GM12878 (cell line): ENCODE results near the gene HADHA. TPM values are rescaled to one million over a fixed set of nuclear protein-coding genes. Genes with fewer than 3 reads are reported as not detected.

Source experiments
- ATAC-seq: fragments of 200-7000 bp; cut with Tn5 transposase; 3 replicates; pipeline ENCODE4 v1.9.1; 2020; ENCODE audit warnings: mild to moderate bottlenecking, moderate library complexity
- BruUV-seq: library from RNA; stranded (reverse); fragments of 400-500 nt; replicated peaks from 2 replicates; lab custom pipeline; 2021; lab: Mats Ljungman, UMichigan
- CTCF ChIA-PET: fragments of 300-600 bp; sonication (Branson Sonifier 250); formaldehyde crosslinking; extraction: SDS; loops from one replicate; lab custom pipeline; 2021; ENCODE audit warnings: inconsistent platforms; lab: Yijun Ruan, JAX
- POLR2A ChIA-PET: fragments of 350-600 bp; formaldehyde crosslinking; extraction: SDS; loops from one replicate; lab custom pipeline; 2021; ENCODE audit warnings: inconsistent platforms; lab: Charles Lee
- RAD21 ChIA-PET: fragments of 300-600 bp; sonication (Branson Sonifier 250); formaldehyde crosslinking; loops from one replicate; lab custom pipeline; 2023; ENCODE audit warnings: antibody characterized with exemption; ENCODE audit not compliant: unreplicated experiment; lab: Charles Lee
- SMC1A ChIA-PET: fragments of 300-600 bp; sonication (Branson Sonifier 250); formaldehyde crosslinking; loops from one replicate; lab custom pipeline; 2023; ENCODE audit not compliant: unreplicated experiment, uncharacterized antibody; lab: Charles Lee
- DNase-seq: peaks from one replicate; pipeline ENCODE4 v3.0.0-alpha.2; 2011; ENCODE audit warnings: low read depth, low spot score
- FAIRE-seq: peaks from 3 replicates; lab custom pipeline; 2011; peaks lifted over from hg19 to GRCh38; lab: Jason Lieb, UNC
- H2AFZ ChIP-seq: 2 replicates; pipeline ENCODE4 v1.6.0; 2011; ENCODE audit warnings: low read depth, low read length, control low read depth; ENCODE audit not compliant: control insufficient read depth
- H3K27ac ChIP-seq: 2 replicates; pipeline ENCODE4 v1.5.1; 2011; ENCODE audit warnings: control low read depth; ENCODE audit not compliant: control insufficient read depth, insufficient read depth
- H3K27me3 ChIP-seq, 2 experiments: replicated peaks in 1 of 2; 2 replicates each; pipeline versions ENCODE4 v1.6.0 to v1.6.1; 2011; ENCODE audit warnings: low read length in 1 of 2; ENCODE audit not compliant: control insufficient read depth in 2 of 2, insufficient read depth in 2 of 2
- H3K36me3 ChIP-seq, 2 experiments: 2 replicates each; pipeline ENCODE4 v1.5.1; 2011; ENCODE audit warnings: low read length in 1 of 2; ENCODE audit not compliant: control insufficient read depth in 2 of 2, insufficient read depth in 2 of 2
- H3K4me1 ChIP-seq: 2 replicates; pipeline ENCODE4 v1.6.1; 2011; ENCODE audit warnings: mild to moderate bottlenecking, low read length, moderate library complexity, mixed read lengths; ENCODE audit not compliant: control insufficient read depth, insufficient read depth
- H3K4me2 ChIP-seq: 2 replicates; pipeline ENCODE4 v1.6.0; 2011; ENCODE audit warnings: control low read depth; ENCODE audit not compliant: control insufficient read depth, insufficient read depth
- H3K4me3 ChIP-seq: fragments of 200-600 bp; sonication (generic); 2 replicates; pipeline ENCODE4 v1.5.1; 2016
- H3K79me2 ChIP-seq: 2 replicates; pipeline ENCODE4 v1.6.0; 2011; ENCODE audit warnings: low read length; ENCODE audit not compliant: control insufficient read depth, insufficient read depth
- H3K9ac ChIP-seq: 2 replicates; pipeline ENCODE4 v1.8.0; 2011; ENCODE audit warnings: low read length, control low read depth, mixed read lengths; ENCODE audit not compliant: control insufficient read depth, insufficient read depth
- H3K9me3 ChIP-seq: replicated peaks from 3 replicates; pipeline ENCODE4 v1.5.1; 2011; ENCODE audit warnings: mild to moderate bottlenecking, low read length; ENCODE audit not compliant: control insufficient read depth, insufficient read depth
- H4K20me1 ChIP-seq: 2 replicates; pipeline ENCODE4 v1.6.0; 2011; ENCODE audit not compliant: control insufficient read depth, insufficient read depth
- BACH1 ChIP-seq: fragments of 450-650 bp; IDR thresholded peaks from 2 replicates; pipeline ENCODE4 v1.6.1; 2017; ENCODE audit warnings: mild to moderate bottlenecking, borderline replicate concordance
- BMI1 ChIP-seq: fragments of 450-650 bp; IDR thresholded peaks from 2 replicates; pipeline ENCODE4 v1.6.1; 2016; ENCODE audit warnings: mild to moderate bottlenecking, moderate library complexity, borderline replicate concordance
- CTCF ChIP-seq, 3 experiments: IDR thresholded peaks in 2 of 3; conservative IDR thresholded peaks in 1 of 3; 2 replicates each; pipeline ENCODE4 v1.5.1; 2011; ENCODE audit warnings: low read depth in 3 of 3, low read length in 3 of 3, mild to moderate bottlenecking in 3 of 3, control low read depth in 2 of 3, moderate library complexity in 2 of 3, inconsistent platforms in 1 of 3, mixed read lengths in 1 of 3; ENCODE audit not compliant: control insufficient read depth in 2 of 3, insufficient read depth in 1 of 3; ENCODE audit errors: extremely low read depth in 1 of 3
- GABPA ChIP-seq: IDR thresholded peaks from 2 replicates; pipeline ENCODE4 v1.6.1; 2014; ENCODE audit warnings: antibody characterized with exemption, low read depth, mild to moderate bottlenecking, inconsistent platforms
- GATAD2B ChIP-seq: fragments of 450-650 bp; conservative IDR thresholded peaks from 2 replicates; pipeline ENCODE4 v1.6.1; 2017; ENCODE audit warnings: low read depth, mild to moderate bottlenecking, moderate library complexity
- MEF2A ChIP-seq: IDR thresholded peaks from 2 replicates; pipeline ENCODE4 v1.6.1; 2011; ENCODE audit warnings: low read depth, mild to moderate bottlenecking, low read length, moderate library complexity; ENCODE audit not compliant: insufficient read depth
- NR2C1 ChIP-seq: fragments of 450-650 bp; IDR thresholded peaks from 2 replicates; pipeline ENCODE4 v1.6.1; 2017; ENCODE audit warnings: antibody characterized with exemption, mild to moderate bottlenecking, moderate library complexity
- NR2C2 ChIP-seq: IDR thresholded peaks from 2 replicates; pipeline ENCODE4 v1.6.1; 2011; ENCODE audit warnings: borderline replicate concordance, low read depth; ENCODE audit not compliant: control insufficient read depth, insufficient read length
- POLR2AphosphoS2 ChIP-seq: IDR thresholded peaks from 2 replicates; pipeline ENCODE4 v1.6.1; 2011; ENCODE audit warnings: low read depth, mild to moderate bottlenecking, low read length, improper control_type of control experiment, moderate library complexity
- POLR2AphosphoS5 ChIP-seq: IDR thresholded peaks from 2 replicates; pipeline ENCODE4 v1.6.1; 2011; ENCODE audit warnings: mild to moderate bottlenecking, low read length, inconsistent platforms
- RELB ChIP-seq: fragments of 450-650 bp; IDR thresholded peaks from 2 replicates; pipeline ENCODE4 v1.6.1; 2017; ENCODE audit warnings: low read depth, mild to moderate bottlenecking, moderate library complexity
- SMARCA5 ChIP-seq: fragments of 450-650 bp; IDR thresholded peaks from 2 replicates; pipeline ENCODE4 v1.6.1; 2017; ENCODE audit warnings: mild to moderate bottlenecking
- WGBS: methylation state at CpG from one replicate; pipeline ENCODE4 v1.1.6; 2016; ENCODE audit warnings: low lambda C conversion rate; ENCODE audit not compliant: insufficient replicate concordance, insufficient coverage; ENCODE audit errors: missing lambda C conversion rate; 5-methylcytosine and 5-hydroxymethylcytosine counted together
- in situ Hi-C: fragments of 300-500 bp; cut with MboI; formaldehyde crosslinking; loops from 9 replicates; pipeline ENCODE4 v1.14.3; 2018; ENCODE audit warnings: mixed read lengths
- intact Hi-C: fragments of 100-400 bp; cut with micrococcal nuclease; formaldehyde crosslinking; loops from one replicate; pipeline ENCODE4 v1.14.2; 2022; ENCODE audit not compliant: unreplicated experiment
- polyA plus RNA-seq, 11 experiments: library from polyadenylated mRNA; depleted of rRNA in 4 of 11; unstranded in 6 of 11; stranded (reverse) in 5 of 11; fragments of >200 nt; fragmentation: Nextera tagmentation in 4 of 11; fragmentation: Illumina TruSeq in 1 of 11; extraction: Ambion mirVana in 4 of 11; extraction: Trizol in 1 of 11; gene quantifications; 1 replicate in 1 of 11; 2 replicates in 10 of 11; pipeline versions ENCODE4 v1.2.1 to v1.2.3, GENCODE V29; 2011 to 2016; ENCODE audit warnings: inconsistent platforms in 2 of 11, missing spikeins in 2 of 11, low read depth in 1 of 11
- total RNA-seq, 4 experiments: library from RNA; depleted of rRNA in 3 of 4; stranded (reverse); fragments of >200 nt in 3 of 4; fragmentation: Illumina TruSeq in 1 of 4; extraction: Trizol in 1 of 4; gene quantifications; 2 replicates each; pipeline versions ENCODE4 v1.2.1 to v1.2.3, GENCODE V29; 2013 to 2021

The HADHA gene
- total and polyA plus RNA-seq, 10 of the 15 experiments (the other 5 are each of a cell fraction or from before 2014, with no cell fraction given): 109 to 207 (median 165) TPM

- FAIRE-seq: no peak
- BruUV-seq: no TSS peak
- RAD21 ChIA-PET: no interaction called here
These were observed 49.1 kb downstream of the HADHA start for GRCh38 chr2:26195040-26195984.

GRCh38 chr2:26193578-26194231 lies 50.7 kb downstream of the HADHA start:
- BruUV-seq: no TSS peak
- Histone ChIP-seq H4K20me1 (no peaks in the 10 kb centered on the region), H3K27ac (no peak overlapping the region), H3K9me3 (peaks cover 15% of the 10 kb centered on the region), H3K4me2 (no peak overlapping the region), H3K27me3 (no peaks in the 10 kb centered on the region), H3K4me1 (peaks cover 7% of the 10 kb centered on the region; the same call in 1 of the 2 replicates), H3K9ac (no peak overlapping the region), H3K36me3 (peaks cover 24 to 61% of the 10 kb centered on the region in 2 experiments; a peak in 3 of 4 replicates), H3K4me3 (no peak overlapping the region), H3K79me2 (no peaks in the 10 kb centered on the region), H2AFZ (no peak overlapping the region)
- ChIA-PET CTCF (no interaction called here), RAD21 (no interaction called here), SMC1A (no interaction called here), POLR2A (interaction anchor here (0.6 kb wide), 1 partner anchor 155 kb away, joined by 3 read pairs; no protein-coding TSS in a partner anchor)
- DNase-seq (no peak), FAIRE-seq (no peak), ATAC-seq (no peak)
- WGBS: 90% methylated on average over 10 of the region's 10 CpGs
- in situ Hi-C loops (no loop called here), intact Hi-C loops (no loop called here)
- no peak for TF ChIP-seq CTCF (IDR thresholded peaks at IDR 0.05 in 2 of 3, conservative IDR thresholded peaks at IDR 0.05 in 1 of 3; ENCODE audit: control insufficient read depth in 2 of 3, extremely low read depth in 1 of 3, insufficient read depth in 1 of 3, low read depth in 3 of 3, low read length in 3 of 3)
- TF ChIP-seq MEF2A: no peak
- no peak for TF ChIP-seq POLR2AphosphoS5
- TF ChIP-seq RELB: no peak

More at GRCh38 chr2:26195040-26195984, 49.1 kb downstream of the HADHA start:
- in situ Hi-C loops: no loop called here
- no peak for TF ChIP-seq BACH1
- TF ChIP-seq NR2C2: no peak
- no peak for TF ChIP-seq GABPA
- TF ChIP-seq SMARCA5: no peak
- TF ChIP-seq NR2C1: no peak
- TF ChIP-seq POLR2AphosphoS2: no peak
- no peak for TF ChIP-seq GATAD2B
- TF ChIP-seq BMI1: no peak
- Histone ChIP-seq H2AFZ (no peak overlapping the region), H3K4me3 (no peak overlapping the region), H4K20me1 (no peaks in the 10 kb centered on the region), H3K4me1 (peaks cover 7% of the 10 kb centered on the region; the same call in 1 of the 2 replicates), H3K27me3 (no peaks in the 10 kb centered on the region), H3K79me2 (no peaks in the 10 kb centered on the region), H3K27ac (no peak overlapping the region), H3K4me2 (no peak overlapping the region), H3K9ac (no peak overlapping the region), H3K36me3 (peaks cover 26 to 73% of the 10 kb centered on the region in 2 experiments; a peak in 3 of 4 replicates), H3K9me3 (peaks cover 16% of the 10 kb centered on the region)
- ChIA-PET SMC1A (interaction anchor here (0.7 kb wide), 1 partner anchor 62 kb away, joined by 4 read pairs; no protein-coding TSS in a partner anchor), POLR2A (interaction anchor here (0.6 kb wide), 1 partner anchor 132 kb away, joined by 5 read pairs; no protein-coding TSS in a partner anchor), CTCF (interaction anchor here (1.5 kb wide), 1 partner anchor 10 kb away, joined by 5 read pairs; no protein-coding TSS in a partner anchor)
- intact Hi-C loops: no loop called here
- 88% methylated on average over 12 of the region's 12 CpGs for WGBS
- no peak for DNase-seq
- no peak for ATAC-seq
